H1 (cell line): Measurements from ENCODE around the gene KCNK13. TPM values are rescaled to one million over a fixed set of nuclear protein-coding genes. Genes with fewer than 3 reads are reported as not detected.

ENCODE experiments used
- CTCF ChIA-PET: fragments of 300-600 bp; sonication (Branson Sonifier 250); formaldehyde crosslinking; loops from one replicate; lab custom pipeline; 2021; ENCODE audit not compliant: partially characterized antibody; lab: Charles Lee
- POLR2A ChIA-PET: fragments of 300-600 bp; sonication (Branson Sonifier 250); formaldehyde crosslinking; loops from one replicate; lab custom pipeline; 2021; ENCODE audit warnings: inconsistent platforms; ENCODE audit not compliant: partially characterized antibody; lab: Charles Lee
- DNase-seq, 2 experiments: peaks; one replicate each; pipeline versions ENCODE4 v3.0.0 to v3.0.0-alpha.2; 2010 to 2022; ENCODE audit warnings: low spot score in 2 of 2, low read depth in 1 of 2, mixed read lengths in 1 of 2
- FAIRE-seq: peaks from 2 replicates; lab custom pipeline; 2011; peaks lifted over from hg19 to GRCh38; lab: Jason Lieb, UNC
- H2AFZ ChIP-seq: 2 replicates; pipeline ENCODE4 v1.8.1; 2012; ENCODE audit warnings: low read length, inconsistent platforms
- H2AK5ac ChIP-seq: 2 replicates; pipeline ENCODE4 v1.6.1; 2013; ENCODE audit warnings: low read depth, low read length
- H2BK120ac ChIP-seq: replicated peaks from 2 replicates; pipeline ENCODE3; 2013; ENCODE audit warnings: low read depth, low read length, inconsistent platforms
- H2BK12ac ChIP-seq: 2 replicates; pipeline ENCODE4 v1.6.1; 2013; ENCODE audit warnings: low read depth, low read length
- H2BK15ac ChIP-seq: 2 replicates; pipeline ENCODE4 v1.6.1; 2013; ENCODE audit warnings: low read length
- H2BK20ac ChIP-seq: 2 replicates; pipeline ENCODE4 v1.6.1; 2013; ENCODE audit warnings: low read length
- H2BK5ac ChIP-seq: 2 replicates; pipeline ENCODE4 v1.6.1; 2013; ENCODE audit warnings: low read depth, low read length
- H3K14ac ChIP-seq: 2 replicates; pipeline ENCODE4 v1.6.1; 2013; ENCODE audit warnings: inconsistent platforms; ENCODE audit not compliant: insufficient read length
- H3K18ac ChIP-seq: 2 replicates; pipeline ENCODE4 v1.6.1; 2013; ENCODE audit warnings: low read length; ENCODE audit errors: extremely low read depth
- H3K23ac ChIP-seq: 2 replicates; pipeline ENCODE4 v1.6.1; 2013; ENCODE audit warnings: inconsistent platforms; ENCODE audit not compliant: insufficient read length
- H3K23me2 ChIP-seq: 2 replicates; pipeline ENCODE4 v1.6.1; 2013; ENCODE audit warnings: low read depth, low read length
- H3K27ac ChIP-seq: 2 replicates; pipeline ENCODE4 v1.6.1; 2011; ENCODE audit warnings: low read depth, low read length, inconsistent platforms
- H3K27me3 ChIP-seq, 4 experiments: replicated peaks in 1 of 4; 1 replicate in 1 of 4; 2 replicates in 3 of 4; pipeline versions ENCODE4 v1.6.1 to v1.8.1; 2011 to 2013; ENCODE audit warnings: low read length in 3 of 4, mild to moderate bottlenecking in 3 of 4, inconsistent platforms in 2 of 4, mixed read lengths in 2 of 4, moderate library complexity in 1 of 4; ENCODE audit not compliant: control insufficient read depth in 3 of 4, insufficient read depth in 3 of 4; ENCODE audit errors: extremely low read depth in 1 of 4
- H3K36me3 ChIP-seq, 4 experiments: 2 replicates each; pipeline versions ENCODE4 v1.6.1 to v1.8.1; 2011 to 2013; ENCODE audit warnings: mild to moderate bottlenecking in 4 of 4, low read length in 3 of 4, moderate library complexity in 2 of 4, control low read depth in 1 of 4, inconsistent platforms in 1 of 4; ENCODE audit not compliant: insufficient read depth in 4 of 4, control insufficient read depth in 2 of 4
- H3K4ac ChIP-seq: replicated peaks from 2 replicates; pipeline ENCODE3; 2013; ENCODE audit warnings: low read length, low read depth, mixed read lengths, inconsistent platforms; ENCODE audit not compliant: insufficient read length
- H3K4me1 ChIP-seq, 4 experiments: replicated peaks in 1 of 4; 1 replicate in 1 of 4; 2 replicates in 3 of 4; pipeline versions ENCODE4 v1.6.1 to v1.8.1; 2011 to 2013; ENCODE audit warnings: low read length in 3 of 4, inconsistent platforms in 2 of 4, mixed read lengths in 1 of 4; ENCODE audit not compliant: insufficient read depth in 4 of 4, control insufficient read depth in 3 of 4
- H3K4me2 ChIP-seq, 2 experiments: 2 replicates each; pipeline versions ENCODE4 v1.6.1 to v1.8.1; 2011 to 2013; ENCODE audit warnings: low read depth in 2 of 2, low read length in 2 of 2, control low read depth in 1 of 2, inconsistent platforms in 1 of 2, mild to moderate bottlenecking in 1 of 2; ENCODE audit not compliant: insufficient read depth in 1 of 2
- H3K4me3 ChIP-seq, 4 experiments: fragments of 200-600, 300-600 bp in 1 of 4; sonication (generic), shearing (Covaris generic), sonication (Bioruptor Twin) in 1 of 4; 2 replicates each; pipeline versions ENCODE4 v1.5.1 to v1.8.1; 2011 to 2016; ENCODE audit warnings: low read length in 4 of 4, low read depth in 3 of 4, control low read depth in 2 of 4, inconsistent platforms in 2 of 4, mild to moderate bottlenecking in 2 of 4, mixed read lengths in 1 of 4, moderate library complexity in 1 of 4; ENCODE audit not compliant: insufficient read depth in 2 of 4; ENCODE audit errors: extremely low read depth in 1 of 4
- H3K56ac ChIP-seq: replicated peaks from 2 replicates; pipeline ENCODE3; 2013; ENCODE audit warnings: low read depth, mild to moderate bottlenecking, mixed read lengths, low read length, inconsistent platforms; ENCODE audit not compliant: insufficient read length
- H3K79me1 ChIP-seq: 2 replicates; pipeline ENCODE4 v1.6.1; 2013; ENCODE audit warnings: low read depth, low read length, control low read depth
- H3K79me2 ChIP-seq, 2 experiments: 2 replicates each; pipeline versions ENCODE4 v1.6.1 to v1.8.1; 2012 to 2013; ENCODE audit warnings: low read length in 2 of 2, mild to moderate bottlenecking in 2 of 2, inconsistent platforms in 1 of 2; ENCODE audit not compliant: insufficient read depth in 2 of 2, control insufficient read depth in 1 of 2
- H3K9ac ChIP-seq, 4 experiments: replicated peaks in 1 of 4; 1 replicate in 1 of 4; 2 replicates in 3 of 4; pipeline versions ENCODE4 v1.6.1 to v1.8.1; 2011 to 2013; ENCODE audit warnings: low read depth in 3 of 4, low read length in 3 of 4, control low read depth in 2 of 4, mild to moderate bottlenecking in 2 of 4, moderate library complexity in 2 of 4, inconsistent platforms in 1 of 4; ENCODE audit errors: extremely low read depth in 1 of 4
- H3K9me3 ChIP-seq, 2 experiments: 2 replicates each; pipeline versions ENCODE4 v1.6.1 to v1.8.1; 2012 to 2013; ENCODE audit warnings: mild to moderate bottlenecking in 2 of 2, moderate library complexity in 2 of 2, control low read depth in 1 of 2, inconsistent platforms in 1 of 2, low read depth in 1 of 2, low read length in 1 of 2, mixed read lengths in 1 of 2; ENCODE audit not compliant: insufficient read depth in 2 of 2
- H4K20me1 ChIP-seq, 2 experiments: replicated peaks in 1 of 2; 2 replicates each; pipeline versions ENCODE3 to v1.8.1; 2011 to 2013; ENCODE audit warnings: inconsistent platforms in 2 of 2, low read length in 2 of 2, mild to moderate bottlenecking in 1 of 2; ENCODE audit not compliant: insufficient read depth in 2 of 2, control insufficient read depth in 1 of 2
- H4K5ac ChIP-seq: 2 replicates; pipeline ENCODE4 v1.6.1; 2013; ENCODE audit warnings: low read length, low read depth, mixed read lengths, inconsistent platforms; ENCODE audit not compliant: insufficient read length
- H4K8ac ChIP-seq: 2 replicates; pipeline ENCODE4 v1.8.0; 2013; ENCODE audit warnings: mild to moderate bottlenecking, moderate library complexity, low read length, inconsistent platforms; ENCODE audit not compliant: insufficient read depth; ENCODE audit errors: extremely low read depth
- H4K91ac ChIP-seq: replicated peaks from 2 replicates; pipeline ENCODE3; 2013; ENCODE audit warnings: low read length, mixed read lengths, inconsistent platforms; ENCODE audit not compliant: insufficient read length
- CEBPB ChIP-seq: IDR thresholded peaks from 2 replicates; pipeline ENCODE4 v1.6.1; 2012; ENCODE audit warnings: low read depth, low read length
- CHD2 ChIP-seq: IDR thresholded peaks from 2 replicates; pipeline ENCODE4 v1.6.1; 2012; ENCODE audit warnings: low read length, improper control_type of control experiment
- GABPA ChIP-seq: IDR thresholded peaks from 2 replicates; pipeline ENCODE4 v1.6.1; 2011; ENCODE audit warnings: mild to moderate bottlenecking, low read length, moderate library complexity, borderline replicate concordance; ENCODE audit not compliant: insufficient read depth
- HDAC2 ChIP-seq, 2 experiments: fragments of 300-600 bp in 1 of 2; sonication (generic) in 1 of 2; IDR thresholded peaks; 2 replicates each; pipeline ENCODE4 v1.6.1; 2011 to 2012; ENCODE audit warnings: low read depth in 2 of 2, low read length in 2 of 2, mild to moderate bottlenecking in 2 of 2, moderate library complexity in 2 of 2, borderline replicate concordance in 1 of 2, inconsistent platforms in 1 of 2
- KDM1A ChIP-seq: fragments of 200-600, 300-600 bp; sonication (generic); IDR thresholded peaks from 2 replicates; pipeline ENCODE4 v1.7.1; 2016; ENCODE audit warnings: mild to moderate bottlenecking, low read length, borderline replicate concordance
- KDM4A ChIP-seq: IDR thresholded peaks from one replicate; pipeline ENCODE4 v1.7.1; 2012; ENCODE audit warnings: low read depth, mild to moderate bottlenecking, moderate library complexity, low read length, inconsistent platforms; ENCODE audit not compliant: severe bottlenecking
- KDM5A ChIP-seq: fragments of 200-600 bp; IDR thresholded peaks from 2 replicates; pipeline ENCODE4 v1.7.1; 2012; ENCODE audit warnings: mild to moderate bottlenecking, low read length, inconsistent platforms, mixed read lengths
- MAFK ChIP-seq: IDR thresholded peaks from 2 replicates; pipeline ENCODE4 v1.6.1; 2012; ENCODE audit warnings: low read depth, mild to moderate bottlenecking, improper control_type of control experiment, low read length
- NANOG ChIP-seq: IDR thresholded peaks from 2 replicates; pipeline ENCODE4 v1.6.1; 2011; ENCODE audit warnings: low read length, low read depth, mild to moderate bottlenecking, inconsistent platforms; ENCODE audit not compliant: insufficient read depth, poor library complexity, severe bottlenecking
- POLR2AphosphoS5 ChIP-seq: IDR thresholded peaks from 2 replicates; pipeline ENCODE4 v1.6.1; 2011; ENCODE audit warnings: low read depth, low read length
- RBBP5 ChIP-seq: IDR thresholded peaks from 2 replicates; pipeline ENCODE4 v1.7.1; 2012; ENCODE audit warnings: low read depth, mild to moderate bottlenecking, inconsistent platforms, low read length, moderate library complexity, borderline replicate concordance
- SAP30 ChIP-seq: fragments of 300-600 bp; sonication (generic); IDR thresholded peaks from 2 replicates; pipeline ENCODE4 v1.7.1; 2012; ENCODE audit warnings: low read length, moderate library complexity, mild to moderate bottlenecking, inconsistent platforms; ENCODE audit not compliant: insufficient read depth, insufficient replicate concordance
- SIX5 ChIP-seq: IDR thresholded peaks from 2 replicates; pipeline ENCODE4 v1.6.1; 2011; ENCODE audit warnings: mild to moderate bottlenecking, low read depth, low read length
- TBP ChIP-seq: IDR thresholded peaks from 2 replicates; pipeline ENCODE4 v1.6.1; 2011; ENCODE audit warnings: low read depth, low read length, improper control_type of control experiment
- WGBS, 2 experiments: shearing (Covaris generic) in 1 of 2; methylation state at CpG; one replicate each; pipeline versions ENCODE4 v1.1.6 to v1.1.7; 2013 to 2015; ENCODE audit warnings: low lambda C conversion rate in 2 of 2, mixed read lengths in 2 of 2, inconsistent platforms in 1 of 2, low coverage in 1 of 2, missing lambda C conversion rate in 1 of 2; ENCODE audit not compliant: insufficient replicate concordance in 2 of 2, insufficient coverage in 1 of 2, insufficient read length in 1 of 2; ENCODE audit errors: extremely low coverage in 1 of 2, missing lambda C conversion rate in 1 of 2; 5-methylcytosine and 5-hydroxymethylcytosine counted together
- polyA plus RNA-seq, 7 experiments: library from polyadenylated mRNA; depleted of rRNA in 3 of 7; stranded (reverse) in 5 of 7; unstranded in 2 of 7; fragments of >200 nt in 5 of 7; fragments of 200-250 nt in 2 of 7; gene quantifications; 1 replicate in 5 of 7; 2 replicates in 1 of 7; 4 replicates in 1 of 7; pipeline versions ENCODE4 v1.2.1 to v1.2.3, GENCODE V29; 2011 to 2013; ENCODE audit warnings: missing spikeins in 2 of 7, mixed read lengths in 2 of 7
- total RNA-seq: library from RNA; stranded (reverse); fragmentation: NEBNext Ultra II Directional; extraction: Animal tissue kit (Norgen Biotek cat#: 25700); gene quantifications from 2 replicates; pipeline ENCODE4 v1.2.1, GENCODE V29; 2021

KCNK13 gene
- total and polyA plus RNA-seq, 2 of the 8 experiments (the other 6 are each of a cell fraction or from before 2014, with no cell fraction given), result 0.39 to 0.48 TPM

DNA sequence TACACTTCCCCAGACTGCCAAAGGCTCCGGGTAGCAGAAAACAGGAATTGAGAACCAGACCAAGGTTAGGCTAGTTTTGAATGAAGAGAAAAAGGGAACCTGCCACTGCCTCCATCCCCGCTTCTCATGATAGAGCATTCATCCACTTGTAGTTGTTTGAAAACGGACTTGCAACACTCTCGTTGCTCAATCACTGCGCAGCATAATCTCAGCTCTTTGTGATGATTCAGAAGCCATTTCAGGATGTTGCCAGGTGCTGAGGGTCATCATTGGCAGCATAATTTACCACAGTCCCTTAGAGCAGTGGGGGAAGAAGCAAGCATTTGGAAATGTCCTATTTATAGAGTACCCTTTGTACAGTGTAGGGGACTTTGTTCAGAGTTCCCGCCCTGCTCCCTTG is 25.6 kb downstream of the KCNK13 start:
- Histone ChIP-seq H3K79me2 (no peaks in the 10 kb centered on the region), H3K56ac (no peak overlapping the region), H3K9ac (no peak overlapping the region), H3K23ac (no peak overlapping the region), H4K5ac (no peak overlapping the region), H3K9me3 (0 out of 4 replicates have a peak, but pooled peaks cover 0 to 6% of the 10 kb centered on the region in 2 experiments), H3K4me1 (peaks cover 0 to 3% (median 0%) of the 10 kb centered on the region in 4 experiments; a peak in 2 of 7 replicates), H4K91ac (no peak overlapping the region), H3K4me3 (no peak overlapping the region), H2BK15ac (no peak overlapping the region), H4K20me1 (no peaks in the 10 kb centered on the region), H3K36me3 (no peaks in the 10 kb centered on the region), H3K27me3 (no peaks in the 10 kb centered on the region), H2BK12ac (no peak overlapping the region), H2AFZ (no peak overlapping the region), H2BK20ac (no peak overlapping the region), H3K14ac (no peak overlapping the region), H3K27ac (no peak overlapping the region), H3K4ac (no peak overlapping the region), H2AK5ac (no peak overlapping the region), H3K4me2 (no peak overlapping the region), H4K8ac (no peak overlapping the region), H3K79me1 (no peaks in the 10 kb centered on the region), H3K23me2 (no peaks in the 10 kb centered on the region), H2BK5ac (no peak overlapping the region), H2BK120ac (no peak overlapping the region), H3K18ac (no peak overlapping the region)
- WGBS, 2 experiments, result 92% methylated on average over 6 of the region's 6 CpGs; no CpG with 5 or more reads in 1 of the 2 experiments
- ChIA-PET CTCF (interaction anchor here (1.7 to 2.0 kb wide), 2 partner anchors 10 to 23 kb away, joined by 4 to 9 read pairs; no protein-coding TSS in a partner anchor), POLR2A (no interaction called here)
- DNase-seq (no peak), FAIRE-seq (no peak)
- TF ChIP-seq SAP30, result no peak
- no peak for TF ChIP-seq SIX5
- no peak for TF ChIP-seq POLR2AphosphoS5
- no peak for TF ChIP-seq MAFK
- no peak for TF ChIP-seq CHD2
- TF ChIP-seq KDM5A, result no peak
- TF ChIP-seq CEBPB, result no peak
- no peak for TF ChIP-seq TBP
- TF ChIP-seq HDAC2 (IDR thresholded peaks at IDR 0.05; ENCODE audit: borderline replicate concordance in 1 of 2, low read depth in 2 of 2, low read length in 2 of 2), result no peak
- no peak for TF ChIP-seq RBBP5
- TF ChIP-seq NANOG, result no peak
- no peak for TF ChIP-seq KDM4A
- no peak for TF ChIP-seq GABPA
- no peak for TF ChIP-seq KDM1A
